ENCODE data around the gene CDKN2AIPNL. TPM values are rescaled to one million over a fixed set of nuclear protein-coding genes. Genes with fewer than 3 reads are reported as not detected.

Gene CDKN2AIPNL
- total and polyA plus RNA-seq, 2 of the 8 experiments (the other 6 are each of a cell fraction or from before 2014, with no cell fraction given): 40.0 to 56.3 TPM

DNA sequence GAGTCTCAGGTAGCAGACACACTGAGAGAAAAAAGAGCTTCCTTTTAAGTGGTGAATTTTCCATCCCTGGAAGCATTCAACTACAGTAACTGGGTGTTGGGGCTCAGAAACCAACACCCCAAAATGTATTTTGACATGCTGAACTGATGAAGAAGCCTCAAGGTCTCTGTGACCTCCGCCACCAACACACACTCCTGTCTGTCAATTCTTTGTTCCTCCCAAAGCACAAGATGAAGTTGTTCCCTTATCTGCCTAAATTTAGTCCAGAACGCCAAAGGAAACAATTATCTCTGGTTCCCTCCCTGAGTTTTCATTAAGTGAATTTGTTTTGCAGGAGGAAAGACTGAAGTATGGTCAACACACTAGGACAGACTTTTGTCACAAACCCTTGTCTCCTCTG is 1.4 kb upstream of the CDKN2AIPNL start:
- DNase-seq (ENCODE audit: low read depth in 1 of 2, low spot score in 2 of 2) (no peak), FAIRE-seq (no peak)
- WGBS, 2 experiments (ENCODE audit: extremely low coverage in 1 of 2, insufficient coverage in 1 of 2, insufficient read length in 1 of 2, insufficient replicate concordance in 2 of 2, low coverage in 1 of 2, low lambda C conversion rate in 2 of 2, missing lambda C conversion rate in 1 of 2): 100% methylated on average over 2 of the region's 2 CpGs; no CpG with 5 or more reads in 1 of the 2 experiments
- POLR2A ChIA-PET (ENCODE audit: partially characterized antibody): interaction anchor here (0.8 to 2.8 kb wide), 6 partner anchors 15 to 114 kb away, joined by 3 to 22 read pairs (median 7); partner anchors contain the start of gene JADE2
- peaks cover 5% of the 10 kb centered on the region; the same call in 1 of the 2 replicates for H3K23me2 ChIP-seq (ENCODE audit: low read depth, low read length)
- H4K91ac ChIP-seq (replicated peaks; ENCODE audit: insufficient read length, low read length): no peak overlapping the region
- CTCF ChIA-PET (ENCODE audit: partially characterized antibody): interaction anchor here (1.0 to 7.0 kb wide), 9 partner anchors 11 to 166 kb away, joined by 3 to 91 read pairs (median 17); no protein-coding TSS in a partner anchor
- H3K9ac ChIP-seq (replicated peaks in 1 of 4; ENCODE audit: extremely low read depth in 1 of 4, low read depth in 3 of 4, low read length in 3 of 4): no peak overlapping the region
- H2AK5ac ChIP-seq (ENCODE audit: low read depth, low read length): no peak overlapping the region
- no peak overlapping the region for H3K23ac ChIP-seq (ENCODE audit: insufficient read length)
- H3K14ac ChIP-seq (ENCODE audit: insufficient read length): no peak overlapping the region
- H2BK12ac ChIP-seq (ENCODE audit: low read depth, low read length): no peak overlapping the region
- no peak overlapping the region for H3K4me3 ChIP-seq (ENCODE audit: extremely low read depth in 1 of 4, insufficient read depth in 2 of 4, low read depth in 3 of 4, low read length in 4 of 4)
- H2BK120ac ChIP-seq (replicated peaks; ENCODE audit: low read depth, low read length): no peak overlapping the region
- no peak overlapping the region for H3K56ac ChIP-seq (replicated peaks; ENCODE audit: insufficient read length, low read depth, low read length)
- no peaks in the 10 kb centered on the region for H4K20me1 ChIP-seq (replicated peaks in 1 of 2; ENCODE audit: control insufficient read depth in 1 of 2, insufficient read depth in 2 of 2, low read length in 2 of 2)
- no peak overlapping the region for H4K5ac ChIP-seq (ENCODE audit: insufficient read length, low read depth, low read length)
- H2BK15ac ChIP-seq (ENCODE audit: low read length): peak overlapping the region; percentile 19; the same call in 1 of the 2 replicates
- peaks cover 7 to 26% of the 10 kb centered on the region in 2 experiments for H3K79me2 ChIP-seq (ENCODE audit: control insufficient read depth in 1 of 2, insufficient read depth in 2 of 2, low read length in 2 of 2)
- H4K8ac ChIP-seq (ENCODE audit: extremely low read depth, insufficient read depth, low read length): no peak overlapping the region
- no peak overlapping the region for H3K27ac ChIP-seq (ENCODE audit: low read depth, low read length)
- H2BK20ac ChIP-seq (ENCODE audit: low read length): 0 out of 2 replicates have a peak overlapping the region, but pooled peaks have one; percentile 48
- no peak for TF ChIP-seq SIRT6 (IDR thresholded peaks at IDR 0.05; ENCODE audit: low read length)
- no peak for TF ChIP-seq CTBP2 (IDR thresholded peaks at IDR 0.05; ENCODE audit: borderline replicate concordance, insufficient read depth, insufficient read length, low read length)
- no peak for TF ChIP-seq SIN3A (conservative IDR thresholded peaks at IDR 0.05 in 1 of 2, IDR thresholded peaks at IDR 0.05 in 1 of 2; ENCODE audit: low read depth in 1 of 2, low read length in 2 of 2)
- no peak for TF ChIP-seq FOSL1 (IDR thresholded peaks at IDR 0.05; ENCODE audit: insufficient read depth, low read depth, low read length)
- TF ChIP-seq, protein P1, sequence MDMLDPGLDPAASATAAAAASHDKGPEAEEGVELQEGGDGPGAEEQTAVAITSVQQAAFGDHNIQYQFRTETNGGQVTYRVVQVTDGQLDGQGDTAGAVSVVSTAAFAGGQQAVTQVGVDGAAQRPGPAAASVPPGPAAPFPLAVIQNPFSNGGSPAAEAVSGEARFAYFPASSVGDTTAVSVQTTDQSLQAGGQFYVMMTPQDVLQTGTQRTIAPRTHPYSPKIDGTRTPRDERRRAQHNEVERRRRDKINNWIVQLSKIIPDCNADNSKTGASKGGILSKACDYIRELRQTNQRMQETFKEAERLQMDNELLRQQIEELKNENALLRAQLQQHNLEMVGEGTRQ (IDR thresholded peaks at IDR 0.05; ENCODE audit: low read length): no peak
- TF ChIP-seq SAP30 (IDR thresholded peaks at IDR 0.05; ENCODE audit: insufficient read depth, insufficient replicate concordance, low read length): no peak
- no peak for TF ChIP-seq CBX5 (IDR thresholded peaks at IDR 0.05; ENCODE audit: low read depth, low read length)
- no peak for TF ChIP-seq CHD2 (IDR thresholded peaks at IDR 0.05; ENCODE audit: low read length)
- no peak for TF ChIP-seq EGR1 (IDR thresholded peaks at IDR 0.05; ENCODE audit: borderline replicate concordance, low read depth, low read length)
- no peak for TF ChIP-seq KDM4A (IDR thresholded peaks at IDR 0.05; ENCODE audit: low read depth, low read length, severe bottlenecking)
- TF ChIP-seq, protein P2, sequence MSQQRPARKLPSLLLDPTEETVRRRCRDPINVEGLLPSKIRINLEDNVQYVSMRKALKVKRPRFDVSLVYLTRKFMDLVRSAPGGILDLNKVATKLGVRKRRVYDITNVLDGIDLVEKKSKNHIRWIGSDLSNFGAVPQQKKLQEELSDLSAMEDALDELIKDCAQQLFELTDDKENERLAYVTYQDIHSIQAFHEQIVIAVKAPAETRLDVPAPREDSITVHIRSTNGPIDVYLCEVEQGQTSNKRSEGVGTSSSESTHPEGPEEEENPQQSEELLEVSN (IDR thresholded peaks at IDR 0.05): no peak
- H3K4me1 ChIP-seq (replicated peaks in 1 of 4; ENCODE audit: control insufficient read depth in 3 of 4, insufficient read depth in 4 of 4, low read length in 3 of 4): peaks cover 5 to 10% (median 8%) of the 10 kb centered on the region in 4 experiments
- H3K4ac ChIP-seq (replicated peaks; ENCODE audit: insufficient read length, low read depth, low read length): peak overlapping the region; percentile 73
- H2AFZ ChIP-seq (ENCODE audit: low read length): no peak overlapping the region
- no peaks in the 10 kb centered on the region for H3K27me3 ChIP-seq (replicated peaks in 1 of 4; ENCODE audit: control insufficient read depth in 3 of 4, extremely low read depth in 1 of 4, insufficient read depth in 3 of 4, low read length in 3 of 4)
- peak overlapping the region in 1 of 2 experiments; percentile 84; a peak in 1 of 4 replicates for H3K4me2 ChIP-seq (ENCODE audit: insufficient read depth in 1 of 2, low read depth in 2 of 2, low read length in 2 of 2)
- H3K9me3 ChIP-seq (ENCODE audit: insufficient read depth in 2 of 2, low read depth in 1 of 2, low read length in 1 of 2): no peaks in the 10 kb centered on the region
- no peak overlapping the region for H2BK5ac ChIP-seq (ENCODE audit: low read depth, low read length)
- peaks cover 2% of the 10 kb centered on the region for H3K79me1 ChIP-seq (ENCODE audit: low read depth, low read length)
- peaks cover 0 to 6% (median 3%) of the 10 kb centered on the region in 4 experiments; a peak in 3 of 8 replicates for H3K36me3 ChIP-seq (ENCODE audit: control insufficient read depth in 2 of 4, insufficient read depth in 4 of 4, low read length in 3 of 4)
- H3K18ac ChIP-seq (ENCODE audit: extremely low read depth, low read length): no peak overlapping the region
